K562 (cell line): ENCODE results near the gene CPSF7. TPM values are rescaled to one million over a fixed set of nuclear protein-coding genes. Genes with fewer than 3 reads are reported as not detected.

ENCODE experiments used
- ATAC-seq: fragments of 200-7000 bp; cut with Tn5 transposase; 3 replicates; pipeline ENCODE4 v1.9.1; 2020; ENCODE audit warnings: moderate library complexity
- BruUV-seq: library from RNA; stranded (reverse); fragments of 400-500 nt; replicated peaks from 2 replicates; lab custom pipeline; 2021; lab: Mats Ljungman, UMichigan
- CTCF ChIA-PET: fragments of 300-600 bp; formaldehyde crosslinking; extraction: SDS; loops from one replicate; lab custom pipeline; 2021; ENCODE audit warnings: low intra/inter-chr PET ratio; lab: Yijun Ruan, JAX
- POLR2A ChIA-PET: fragments of 300-600, 350-650 bp; sonication (Branson Sonifier 250); formaldehyde crosslinking; extraction: SDS; loops from one replicate; lab custom pipeline; 2021; ENCODE audit warnings: antibody characterized with exemption, inconsistent platforms; lab: Yijun Ruan, JAX
- DNase-seq, 4 experiments: peaks; one replicate each; pipeline versions ENCODE4 v3.0.0 to v3.0.0-alpha.2; 2011 to 2018; ENCODE audit warnings: low spot score in 3 of 4, mixed read lengths in 3 of 4; ENCODE audit errors: extremely low read depth in 1 of 4
- FAIRE-seq: peaks from 2 replicates; lab custom pipeline; 2011; peaks lifted over from hg19 to GRCh38; lab: Jason Lieb, UNC
- H2AFZ ChIP-seq: 2 replicates; pipeline ENCODE4 v1.6.0; 2011; ENCODE audit warnings: low read depth, low read length, control low read depth, inconsistent platforms
- H3K27ac ChIP-seq: fragments of 200-600 bp; 3 replicates; pipeline ENCODE4 v1.8.0; 2011; ENCODE audit warnings: low read depth, mild to moderate bottlenecking, control low read depth, inconsistent platforms, low read length, moderate library complexity, mixed read lengths; ENCODE audit errors: extremely low read depth
- H3K27me3 ChIP-seq, 2 experiments: fragments of 300-600 bp in 1 of 2; 2 replicates in 1 of 2; 3 replicates in 1 of 2; pipeline versions ENCODE4 v1.6.0 to v1.8.0; 2011; ENCODE audit warnings: inconsistent platforms in 2 of 2, low read length in 2 of 2, mild to moderate bottlenecking in 1 of 2, mixed read lengths in 1 of 2, moderate library complexity in 1 of 2; ENCODE audit not compliant: control insufficient read depth in 2 of 2, insufficient read depth in 2 of 2
- H3K36me3 ChIP-seq: fragments of 300-600 bp; 3 replicates; pipeline ENCODE4 v1.8.0; 2011; ENCODE audit warnings: mild to moderate bottlenecking, low read length, inconsistent platforms; ENCODE audit not compliant: control insufficient read depth, insufficient read depth
- H3K4me1 ChIP-seq, 2 experiments: fragments of 200-600 bp in 1 of 2; replicated peaks in 1 of 2; 2 replicates in 1 of 2; 3 replicates in 1 of 2; pipeline versions ENCODE4 v1.5.1 to v1.8.0; 2011; ENCODE audit warnings: inconsistent platforms in 2 of 2, low read length in 2 of 2, mild to moderate bottlenecking in 1 of 2, mixed read lengths in 1 of 2, moderate library complexity in 1 of 2; ENCODE audit not compliant: control insufficient read depth in 2 of 2, insufficient read depth in 2 of 2
- H3K4me2 ChIP-seq: 2 replicates; pipeline ENCODE4 v1.6.1; 2011; ENCODE audit warnings: low read length, control low read depth, inconsistent platforms, mixed read lengths; ENCODE audit not compliant: insufficient read depth
- H3K4me3 ChIP-seq: fragments of 200-600 bp; sonication (generic), shearing (Covaris generic); 2 replicates; pipeline ENCODE4 v1.5.1; 2016; ENCODE audit warnings: control low read depth, inconsistent platforms
- H3K79me2 ChIP-seq: fragments of 200-600 bp; 3 replicates; pipeline ENCODE4 v1.8.0; 2011; ENCODE audit warnings: low read length, inconsistent platforms; ENCODE audit not compliant: control insufficient read depth, insufficient read depth
- H3K9ac ChIP-seq, 2 experiments: 2 replicates each; pipeline versions ENCODE4 v1.6.0 to v1.6.1; 2011; ENCODE audit warnings: low read depth in 2 of 2, low read length in 2 of 2, control low read depth in 1 of 2, inconsistent platforms in 1 of 2, mild to moderate bottlenecking in 1 of 2, mixed read lengths in 1 of 2; ENCODE audit not compliant: insufficient read depth in 1 of 2
- H3K9me1 ChIP-seq: one replicate; pipeline ENCODE4 v1.6.0; 2011; ENCODE audit warnings: inconsistent platforms, mild to moderate bottlenecking, low read length, moderate library complexity; ENCODE audit not compliant: control insufficient read depth, insufficient read depth
- H3K9me3 ChIP-seq: replicated peaks from 2 replicates; pipeline ENCODE4 v1.5.1; 2011; ENCODE audit warnings: low read depth, low read length, inconsistent platforms; ENCODE audit not compliant: control insufficient read depth, insufficient read depth
- H4K20me1 ChIP-seq: replicated peaks from 2 replicates; pipeline ENCODE4 v1.6.1; 2011; ENCODE audit warnings: low read length, inconsistent platforms, mixed read lengths; ENCODE audit not compliant: control insufficient read depth, insufficient read depth
- NCOA4 ChIP-seq: fragments of 450-650 bp; IDR thresholded peaks from 2 replicates; pipeline ENCODE4 v1.6.1; 2018; ENCODE audit warnings: mild to moderate bottlenecking; ENCODE audit not compliant: partially characterized antibody
- SMAD4 ChIP-seq: fragments of 250-450 bp; sonication (Bioruptor Pico); conservative IDR thresholded peaks from 2 replicates; pipeline ENCODE4 v1.8.0; 2021; ENCODE audit warnings: inconsistent platforms, mild to moderate bottlenecking, moderate library complexity
- ZNF217 ChIP-seq: sonication (generic); formaldehyde crosslinking; IDR thresholded peaks from 2 replicates; pipeline ENCODE4 v1.8.0; 2022; ENCODE audit warnings: mild to moderate bottlenecking, missing genetic modification reagents
- WGBS: fragments of 100-300 bp; shearing (Covaris generic); methylation state at CpG from one replicate; pipeline ENCODE4 v1.1.6; 2016; ENCODE audit warnings: low coverage, mixed read lengths; ENCODE audit not compliant: insufficient coverage; ENCODE audit errors: missing lambda C conversion rate; 5-methylcytosine and 5-hydroxymethylcytosine counted together
- in situ Hi-C: fragments of 300-500 bp; cut with MboI; formaldehyde crosslinking; loops from 4 replicates; pipeline ENCODE4 v1.15.0; 2018; ENCODE audit warnings: inconsistent platforms, mixed read lengths
- intact Hi-C: fragments of 100-400 bp; cut with micrococcal nuclease; formaldehyde crosslinking; loops from 2 replicates; pipeline ENCODE4 v1.14.2; 2022
- polyA plus RNA-seq, 8 experiments: library from polyadenylated mRNA; depleted of rRNA in 4 of 8; stranded (reverse) in 5 of 8; unstranded in 3 of 8; fragments of >200 nt; fragmentation: Nextera tagmentation in 2 of 8; fragmentation: Illumina TruSeq in 1 of 8; extraction: Ambion mirVana in 2 of 8; extraction: Trizol in 1 of 8; gene quantifications; 2 replicates each; pipeline versions ENCODE4 v1.2.1 to v1.2.3, GENCODE V29; 2011 to 2014; ENCODE audit warnings: inconsistent platforms in 1 of 8, missing spikeins in 1 of 8
- total RNA-seq, 7 experiments: library from RNA; depleted of rRNA in 6 of 7; stranded (reverse); fragments of >200 nt in 6 of 7; fragmentation: Illumina TruSeq in 2 of 7; extraction: Trizol in 2 of 7; gene quantifications; 2 replicates each; pipeline versions ENCODE4 v1.2.1 to v1.2.3, GENCODE V29; 2011 to 2021; ENCODE audit warnings: low replicate concordance in 1 of 7

Gene CPSF7
- total and polyA plus RNA-seq, 9 of the 15 experiments (the other 6 are each of a cell fraction or from before 2014, with no cell fraction given) = 14.8 to 104 (median 44.1) TPM

DNA sequence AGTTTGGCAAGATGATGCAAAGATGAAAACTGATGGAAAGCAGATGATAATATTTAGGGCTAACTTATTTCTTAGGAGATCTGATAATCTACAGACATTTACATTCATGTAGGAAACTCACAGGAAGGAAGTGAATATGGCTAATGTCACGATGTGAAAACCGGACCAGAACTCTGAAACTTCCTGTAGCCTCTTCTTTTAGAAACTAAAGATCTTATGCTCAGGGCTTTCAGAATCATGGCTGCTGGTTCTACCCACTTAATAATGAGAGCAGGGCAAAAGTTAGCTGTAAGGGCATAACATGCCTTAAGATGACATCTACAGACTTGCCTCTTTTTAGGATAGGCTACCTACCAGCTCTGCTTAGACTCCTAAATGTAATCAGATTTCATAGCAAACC is 15.2 kb downstream of the CPSF7 start:
- WGBS = 100% methylated on average over 2 of the region's 2 CpGs
- BruUV-seq = no TSS peak

DNA sequence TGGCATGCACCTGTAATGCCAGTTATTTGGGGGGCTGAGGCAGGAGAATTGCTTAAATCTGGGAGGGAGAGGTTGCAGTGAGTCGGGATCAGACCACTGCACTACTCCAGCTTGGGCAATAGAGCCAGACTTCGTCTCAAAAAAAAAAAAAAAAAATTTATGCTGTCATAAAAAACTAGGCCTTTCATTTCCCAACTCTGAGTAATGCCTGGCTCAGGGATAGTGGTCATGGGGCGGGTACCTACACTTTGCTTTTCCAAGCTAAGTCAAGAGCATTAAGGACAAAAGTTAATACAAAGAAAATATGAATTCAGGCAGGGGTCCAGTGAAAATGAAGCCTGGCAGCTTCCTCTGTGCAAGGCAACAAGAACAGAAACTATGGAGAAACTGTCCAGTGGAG is 16.3 kb downstream of the CPSF7 start:
- POLR2A ChIA-PET = interaction anchor here (1.7 kb wide), 1 partner anchor 10 kb away, joined by 7 read pairs; no protein-coding TSS in a partner anchor

More for the DNA sequence above, 15.2 kb downstream of the CPSF7 start:
- no peak overlapping the region for H3K4me3 ChIP-seq
- peaks cover 19% of the 10 kb centered on the region; the same call in 2 of the 3 replicates for H3K79me2 ChIP-seq
- peaks cover 13% of the 10 kb centered on the region; the same call in 1 of the 2 replicates for H4K20me1 ChIP-seq
- peaks cover 99% of the 10 kb centered on the region for H3K36me3 ChIP-seq
- H3K9ac ChIP-seq = no peak overlapping the region
- peaks cover 0 to 2% of the 10 kb centered on the region in 2 experiments; a peak in 2 of 5 replicates for H3K4me1 ChIP-seq
- FAIRE-seq = no peak
- H3K27me3 ChIP-seq = no peaks in the 10 kb centered on the region
- ChIA-PET POLR2A (interaction anchor here (1.7 kb wide), 1 partner anchor 9 kb away, joined by 7 read pairs; no protein-coding TSS in a partner anchor), CTCF (no interaction called here)
- no peak for ATAC-seq
- in situ Hi-C loops = no loop called here
- H3K9me1 ChIP-seq = no peaks in the 10 kb centered on the region
- no peak for TF ChIP-seq ZNF217 (CRISPR knock-in tag)
- no peak for TF ChIP-seq NCOA4
- intact Hi-C loops = no loop called here
- H3K9me3 ChIP-seq = no peaks in the 10 kb centered on the region
- no peak overlapping the region for H3K27ac ChIP-seq
- no peak overlapping the region for H2AFZ ChIP-seq
- no peak for DNase-seq
- H3K4me2 ChIP-seq = no peak overlapping the region

More for the DNA sequence above, 16.3 kb downstream of the CPSF7 start:
- Histone ChIP-seq H3K9ac (no peak overlapping the region), H3K4me1 (peaks cover 0 to 2% of the 10 kb centered on the region in 2 experiments; a peak in 2 of 5 replicates), H2AFZ (no peak overlapping the region), H3K9me1 (no peaks in the 10 kb centered on the region), H3K27me3 (no peaks in the 10 kb centered on the region), H3K4me2 (no peak overlapping the region), H4K20me1 (peaks cover 13% of the 10 kb centered on the region; the same call in 1 of the 2 replicates), H3K79me2 (peaks cover 17% of the 10 kb centered on the region; the same call in 2 of the 3 replicates), H3K36me3 (peaks cover 97% of the 10 kb centered on the region), H3K27ac (no peak overlapping the region), H3K4me3 (no peak overlapping the region), H3K9me3 (no peaks in the 10 kb centered on the region)
- WGBS = 100% methylated on average over 2 of the region's 3 CpGs
- TF ChIP-seq SMAD4 (CRISPR knock-in tag) = no peak
- FAIRE-seq = no peak
- intact Hi-C loops (no loop called here), in situ Hi-C loops (no loop called here)
- BruUV-seq = no TSS peak
- DNase-seq = no peak
- CTCF ChIA-PET = no interaction called here
- no peak for ATAC-seq
